B cell (primary cell): Measurements from ENCODE around the gene BABAM2. TPM values are rescaled to one million over a fixed set of nuclear protein-coding genes. Genes with fewer than 3 reads are reported as not detected.

Source experiments
- ATAC-seq: fragments of 200-7000 bp; cut with Tn5 transposase; one replicate; pipeline ENCODE4 v1.10.0; 2021; ENCODE audit warnings: low read depth, mild to moderate bottlenecking, moderate number of reproducible peaks, moderate library complexity
- CTCF ChIA-PET: fragments of 350-600 bp; sonication (Branson Sonifier 250); formaldehyde crosslinking; loops from one replicate; lab custom pipeline; 2021; ENCODE audit warnings: antibody characterized with exemption, inconsistent platforms; lab: Charles Lee
- POLR2A ChIA-PET: fragments of 350-600 bp; sonication (Branson Sonifier 250); formaldehyde crosslinking; loops from one replicate; lab custom pipeline; 2021; ENCODE audit warnings: antibody characterized with exemption; lab: Charles Lee
- DNase-seq: peaks from one replicate; pipeline ENCODE4 v3.0.0; 2013
- H2AFZ ChIP-seq: 2 replicates; pipeline ENCODE4 v1.6.1; 2012; ENCODE audit warnings: mild to moderate bottlenecking, low read depth, low read length; ENCODE audit not compliant: insufficient read depth, poor library complexity, severe bottlenecking
- H3K27ac ChIP-seq, 2 donors: 1 replicate in 1 of 2; 2 replicates in 1 of 2; pipeline ENCODE4 v1.5.1; 2012 to 2013; ENCODE audit warnings: low read length in 2 of 2, mild to moderate bottlenecking in 2 of 2, moderate library complexity in 1 of 2
- H3K27me3 ChIP-seq, 4 experiments: fragments of 200-600 bp in 1 of 4; sonication (generic) in 1 of 4; replicated peaks in 1 of 4; 1 replicate in 2 of 4; 2 replicates in 2 of 4; pipeline versions ENCODE4 v1.6.1 to v1.7.0; 2013 to 2016; ENCODE audit warnings: low read length in 3 of 4, mild to moderate bottlenecking in 2 of 4, mixed read lengths in 1 of 4, moderate library complexity in 1 of 4; ENCODE audit not compliant: insufficient read depth in 4 of 4, control insufficient read depth in 3 of 4; ENCODE audit errors: control extremely low read depth in 1 of 4
- H3K36me3 ChIP-seq, 2 experiments: replicated peaks in 1 of 2; 1 replicate in 1 of 2; 2 replicates in 1 of 2; pipeline versions ENCODE4 v1.6.1 to v1.7.1; 2013; ENCODE audit warnings: low read length in 1 of 2; ENCODE audit not compliant: insufficient read depth in 2 of 2, control insufficient read depth in 1 of 2; ENCODE audit errors: control extremely low read depth in 1 of 2, extremely low read depth in 1 of 2
- H3K4me1 ChIP-seq, 2 donors: fragments of 200-600 bp in 1 of 2; sonication (generic) in 1 of 2; 1 replicate in 1 of 2; 2 replicates in 1 of 2; pipeline versions ENCODE4 v1.5.1 to v1.6.1; 2013 to 2017; ENCODE audit warnings: low read length in 2 of 2; ENCODE audit not compliant: control insufficient read depth in 2 of 2, insufficient read depth in 2 of 2
- H3K4me2 ChIP-seq: replicated peaks from 2 replicates; pipeline ENCODE3; 2012; ENCODE audit warnings: mild to moderate bottlenecking, low read depth, low read length; ENCODE audit not compliant: poor library complexity, severe bottlenecking
- H3K4me3 ChIP-seq, 5 experiments: fragments of 200-600 bp in 1 of 5; sonication (generic) in 1 of 5; 1 replicate in 3 of 5; 2 replicates in 2 of 5; pipeline versions ENCODE4 v1.5.1 to v1.7.0; 2011 to 2016; ENCODE audit warnings: low read length in 4 of 5, mild to moderate bottlenecking in 4 of 5, low read depth in 2 of 5, control low read depth in 1 of 5, moderate library complexity in 1 of 5; ENCODE audit not compliant: insufficient read depth in 1 of 5; ENCODE audit errors: control extremely low read depth in 1 of 5, extremely low read depth in 1 of 5
- H3K79me2 ChIP-seq: fragments of 200-600 bp; sonication (generic); one replicate; pipeline ENCODE4 v1.6.0; 2016; ENCODE audit warnings: low read length; ENCODE audit not compliant: control insufficient read depth, insufficient read depth
- H3K9ac ChIP-seq: fragments of 200-600 bp; sonication (generic); 2 replicates; pipeline ENCODE4 v1.6.1; 2017; ENCODE audit warnings: mild to moderate bottlenecking, low read length, moderate library complexity
- H3K9me3 ChIP-seq, 3 donors: one replicate each; pipeline versions ENCODE4 v1.6.1 to v1.7.1; 2013; ENCODE audit warnings: low read length in 2 of 3; ENCODE audit not compliant: control insufficient read depth in 2 of 3, insufficient read depth in 1 of 3; ENCODE audit errors: control extremely low read depth in 1 of 3
- H4K20me1 ChIP-seq: 2 replicates; pipeline ENCODE4 v1.6.0; 2012; ENCODE audit warnings: mild to moderate bottlenecking, low read length; ENCODE audit not compliant: insufficient read depth, control insufficient read depth, poor library complexity, severe bottlenecking
- H3K27ac Mint-ChIP-seq: one replicate; pipeline ENCODE4 v1.8.0; 2021; ENCODE audit warnings: mixed read lengths
- H3K27me3 Mint-ChIP-seq: one replicate; pipeline ENCODE4 v1.8.0; 2021; ENCODE audit warnings: mixed read lengths
- H3K4me1 Mint-ChIP-seq: one replicate; pipeline ENCODE4 v1.8.0; 2021; ENCODE audit warnings: mixed read lengths
- H3K4me3 Mint-ChIP-seq: one replicate; pipeline ENCODE4 v1.8.0; 2021; ENCODE audit warnings: mixed read lengths
- H3K9me3 Mint-ChIP-seq: one replicate; pipeline ENCODE4 v1.8.0; 2022; ENCODE audit warnings: mixed read lengths; ENCODE audit not compliant: insufficient read depth
- CTCF ChIP-seq: fragments of 200-600 bp; IDR thresholded peaks from one replicate; pipeline ENCODE4 v1.8.0; 2022; ENCODE audit warnings: antibody characterized with exemption, mild to moderate bottlenecking
- EZH2 ChIP-seq: IDR thresholded peaks from 2 replicates; pipeline ENCODE4 v1.6.1; 2012; ENCODE audit warnings: borderline replicate concordance, low read depth, mild to moderate bottlenecking, moderate library complexity, low read length; ENCODE audit not compliant: insufficient read depth, poor library complexity, severe bottlenecking
- WGBS: methylation state at CpG from one replicate; pipeline ENCODE4 v1.1.5; 2013; ENCODE audit warnings: missing lambda C conversion rate; ENCODE audit not compliant: insufficient coverage; 5-methylcytosine and 5-hydroxymethylcytosine counted together
- intact Hi-C: fragments of 100-400 bp; cut with micrococcal nuclease; formaldehyde crosslinking; loops from one replicate; pipeline ENCODE4 v1.10.0; 2022
- polyA plus RNA-seq: library from polyadenylated mRNA; depleted of rRNA; stranded (reverse); fragments of >200 nt; gene quantifications from 2 replicates; pipeline ENCODE4 v1.2.3, GENCODE V29; 2012
- total RNA-seq, 2 donors: library from RNA; stranded (reverse); fragments of 120-200 nt in 1 of 2; gene quantifications; 1 replicate in 1 of 2; 2 replicates in 1 of 2; pipeline versions ENCODE4 v1.2.3 to v1.2.4, GENCODE V29; 2013 to 2022

Gene BABAM2
- total and polyA plus RNA-seq, 2 donors (not counting 1 experiment from before 2014, with no cell fraction given) = 22.3 to 69.6 TPM

GRCh38 chr2:28342081-28342967 is 451.8 kb downstream of the BABAM2 start:
- Mint-ChIP-seq H3K4me1 (no peaks in the 10 kb centered on the region), H3K27me3 (no peaks in the 10 kb centered on the region), H3K4me3 (no peak overlapping the region), H3K9me3 (no peaks in the 10 kb centered on the region), H3K27ac (no peak overlapping the region)
- intact Hi-C loops = no loop called here
- POLR2A ChIA-PET = no interaction called here
- no peak for DNase-seq
- no peak for ATAC-seq
- Histone ChIP-seq H3K27me3 (no peaks in the 10 kb centered on the region), H3K36me3 (no peaks in the 10 kb centered on the region), H3K9me3 (no peaks in the 10 kb centered on the region), H3K4me2 (no peak overlapping the region), H3K4me3 (no peak overlapping the region), H3K9ac (no peak overlapping the region), H2AFZ (no peak overlapping the region), H3K79me2 (no peaks in the 10 kb centered on the region), H3K27ac (no peak overlapping the region), H4K20me1 (no peaks in the 10 kb centered on the region), H3K4me1 (no peaks in the 10 kb centered on the region)
- TF ChIP-seq CTCF (no peak), EZH2 (no peak)
- CTCF ChIA-PET = interaction anchor here (1.2 kb wide), 1 partner anchor 27 kb away, joined by 3 read pairs; no protein-coding TSS in a partner anchor
- WGBS = 93% methylated on average over 11 of the region's 15 CpGs
